IMR-90 (cell line): Measurements from ENCODE around the gene GNAS-AS1.

Experiments
- BHLHE40 ChIP-seq: fragments of 150-350 bp; IDR thresholded peaks from 2 replicates; pipeline ENCODE4 v1.6.1; 2016; ENCODE audit warnings: mild to moderate bottlenecking, low read depth, low read length
- CEBPB ChIP-seq: IDR thresholded peaks from 2 replicates; pipeline ENCODE4 v1.6.1; 2012; ENCODE audit warnings: low read depth, low read length, improper control_type of control experiment
- CHD1 ChIP-seq: IDR thresholded peaks from 2 replicates; pipeline ENCODE4 v1.6.1; 2012; ENCODE audit warnings: low read depth, low read length, improper control_type of control experiment
- CTCF ChIP-seq: conservative IDR thresholded peaks from 2 replicates; pipeline ENCODE4 v1.5.1; 2012; ENCODE audit warnings: mild to moderate bottlenecking, low read depth, low read length, improper control_type of control experiment
- MAFK ChIP-seq: IDR thresholded peaks from 2 replicates; pipeline ENCODE4 v1.6.1; 2012; ENCODE audit warnings: low read depth, low read length, improper control_type of control experiment
- MAZ ChIP-seq: IDR thresholded peaks from 2 replicates; pipeline ENCODE4 v1.6.1; 2012; ENCODE audit warnings: low read depth, mild to moderate bottlenecking, low read length, improper control_type of control experiment, moderate library complexity, borderline replicate concordance
- MXI1 ChIP-seq: IDR thresholded peaks from 2 replicates; pipeline ENCODE4 v1.6.1; 2012; ENCODE audit warnings: low read depth, mild to moderate bottlenecking, low read length, moderate library complexity, borderline replicate concordance
- NFE2L2 ChIP-seq: fragments of 150-350 bp; IDR thresholded peaks from 2 replicates; pipeline ENCODE4 v1.6.1; 2016; ENCODE audit warnings: low read depth, mild to moderate bottlenecking, low read length
- POLR2A ChIP-seq: IDR thresholded peaks from 2 replicates; pipeline ENCODE4 v1.6.1; 2012; ENCODE audit warnings: mild to moderate bottlenecking, low read depth, low read length
- RAD21 ChIP-seq: IDR thresholded peaks from 2 replicates; pipeline ENCODE4 v1.6.1; 2012; ENCODE audit warnings: low read length, improper control_type of control experiment
- USF2 ChIP-seq: fragments of 150-350 bp; IDR thresholded peaks from 2 replicates; pipeline ENCODE4 v1.6.1; 2017; ENCODE audit warnings: mild to moderate bottlenecking, antibody characterized with exemption, low read length, low read depth

GRCh38 chr20:58833921-58834320, 16.8 kb downstream of the GNAS-AS1 start:
- no peak for TF ChIP-seq CTCF
- TF ChIP-seq BHLHE40 = no peak
- TF ChIP-seq POLR2A = no peak
- no peak for TF ChIP-seq CEBPB
- no peak for TF ChIP-seq USF2
- TF ChIP-seq MAFK = no peak
- no peak for TF ChIP-seq RAD21
- no peak for TF ChIP-seq MXI1
- TF ChIP-seq MAZ = no peak
- no peak for TF ChIP-seq NFE2L2
- no peak for TF ChIP-seq CHD1
